CD4-positive, alpha-beta T cell treated with Interferon gamma for 1 hour (primary cell): Measurements from ENCODE around the gene MPEG1.

ENCODE experiments used
- DNase-seq: peaks from one replicate; pipeline ENCODE4 v3.0.0-alpha.2; 2020

MPEG1 gene

DNA sequence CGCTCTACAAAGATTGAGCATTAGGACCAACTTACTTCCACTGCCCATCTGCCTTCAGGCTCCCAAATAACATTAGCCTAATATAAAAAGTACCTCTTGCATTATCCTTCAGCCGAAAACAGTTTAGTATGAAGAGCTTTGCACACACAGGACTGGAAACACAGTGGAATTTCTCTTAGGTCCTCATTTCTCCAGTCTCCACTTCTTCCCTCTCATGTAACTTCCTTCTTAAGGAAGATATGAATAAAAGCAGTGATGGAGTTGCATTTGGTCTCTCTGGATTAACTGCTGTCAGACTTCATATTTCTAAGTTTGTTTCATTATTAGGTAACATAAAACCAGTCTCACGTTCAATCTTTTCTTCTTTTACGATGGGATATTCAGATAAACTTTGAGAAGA, 5.6 kb upstream of the MPEG1 start:
- DNase-seq = no peak

DNA sequence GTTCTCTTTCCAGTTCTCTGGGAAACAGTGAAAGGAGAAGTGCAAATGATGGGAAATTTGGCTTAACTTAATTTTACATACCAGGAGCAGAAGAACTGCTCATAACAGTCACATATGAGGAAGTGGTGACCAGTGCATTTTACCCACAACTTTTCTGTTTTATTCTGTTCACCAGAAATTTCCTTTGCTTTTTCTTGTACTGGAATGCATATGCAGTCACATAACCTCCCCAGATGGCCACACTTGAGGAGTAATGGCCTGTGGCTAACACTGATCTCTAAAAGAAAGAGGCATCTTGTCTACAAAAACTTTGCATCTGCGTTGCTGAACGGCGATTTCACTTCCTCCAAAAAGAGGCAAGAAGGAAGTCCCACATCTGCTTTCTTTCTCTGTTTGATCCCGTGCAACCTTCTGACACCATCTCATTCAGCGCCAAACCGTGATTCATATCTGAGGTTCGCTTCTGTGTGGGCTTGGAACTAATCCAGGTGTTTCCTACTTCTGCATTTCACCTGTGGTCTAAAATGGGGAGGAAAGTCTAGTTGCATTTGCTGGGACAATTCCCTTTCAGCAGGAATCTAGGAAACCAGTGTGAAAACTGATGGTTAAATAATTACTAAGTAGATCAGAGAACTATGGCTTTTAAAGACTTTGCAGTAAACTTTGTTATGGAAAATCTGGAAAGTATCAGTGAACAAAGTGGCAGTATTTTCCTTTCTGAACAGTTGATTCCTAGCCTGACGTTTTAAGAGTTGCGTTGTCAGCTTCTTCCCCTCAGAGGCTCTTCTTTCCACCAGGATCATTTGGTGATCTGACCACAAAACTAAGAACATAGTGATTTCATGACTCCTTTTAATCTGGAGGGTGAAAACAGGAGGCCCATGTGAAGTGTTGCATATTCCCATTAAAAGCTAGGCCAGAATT, 4.2 kb upstream of the MPEG1 start:
- DNase-seq = peak; percentile 75

DNA sequence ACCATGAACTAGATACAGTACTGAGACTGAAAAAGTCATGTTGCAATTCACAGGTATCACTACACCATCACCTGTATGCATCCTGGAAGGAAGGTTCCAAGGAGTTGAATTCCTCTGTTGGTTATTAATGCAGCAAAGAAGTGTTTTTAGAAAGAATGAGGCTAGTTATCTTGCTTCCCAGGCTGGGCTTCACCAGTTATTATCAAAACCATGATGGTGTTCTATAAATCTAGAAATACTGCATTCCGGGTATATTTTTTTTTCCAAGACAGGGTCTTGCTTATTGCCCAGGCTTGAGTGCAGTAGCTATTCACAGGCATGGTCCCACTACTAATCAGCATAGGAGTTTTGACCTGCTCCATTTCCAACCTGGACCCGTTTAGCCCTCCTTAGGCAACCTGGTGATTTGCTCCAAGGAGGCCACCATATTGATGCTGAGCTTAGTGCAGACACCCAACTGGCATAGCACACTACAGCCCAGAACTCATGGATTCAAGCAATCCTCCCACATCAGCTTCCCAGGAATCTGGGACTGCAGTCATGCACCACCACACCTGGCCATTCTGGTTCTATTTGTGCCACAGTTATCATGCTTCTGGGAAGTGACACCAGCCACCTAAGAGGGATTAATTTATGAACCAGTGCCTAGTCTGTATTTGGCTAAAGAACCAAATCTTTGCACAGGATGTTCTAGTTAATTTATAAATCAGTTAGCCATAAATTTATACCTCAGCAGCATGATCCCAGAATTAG, 1.6 kb upstream of the MPEG1 start:
- DNase-seq = no peak

DNA sequence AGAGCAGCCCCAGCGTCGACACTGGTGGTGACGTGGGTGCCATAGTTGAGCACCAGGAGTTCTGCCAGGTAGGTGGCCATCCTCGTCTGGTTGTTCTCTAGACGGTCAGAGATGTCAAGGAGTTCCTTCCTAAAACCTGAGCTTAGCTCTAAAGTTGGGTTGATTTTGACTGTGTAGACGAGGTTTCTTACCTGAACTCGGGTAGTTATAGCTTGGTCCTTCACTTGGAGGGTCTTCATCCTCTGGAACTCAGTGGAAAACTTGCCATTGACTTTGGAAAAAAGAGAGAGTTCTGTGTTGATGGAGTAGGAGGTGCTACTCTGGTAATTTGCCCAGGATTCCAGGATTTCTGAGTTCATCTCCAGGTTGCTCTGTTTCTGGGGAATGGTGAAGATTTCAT, 505 bp downstream of the MPEG1 start:
- DNase-seq = no peak

DNA sequence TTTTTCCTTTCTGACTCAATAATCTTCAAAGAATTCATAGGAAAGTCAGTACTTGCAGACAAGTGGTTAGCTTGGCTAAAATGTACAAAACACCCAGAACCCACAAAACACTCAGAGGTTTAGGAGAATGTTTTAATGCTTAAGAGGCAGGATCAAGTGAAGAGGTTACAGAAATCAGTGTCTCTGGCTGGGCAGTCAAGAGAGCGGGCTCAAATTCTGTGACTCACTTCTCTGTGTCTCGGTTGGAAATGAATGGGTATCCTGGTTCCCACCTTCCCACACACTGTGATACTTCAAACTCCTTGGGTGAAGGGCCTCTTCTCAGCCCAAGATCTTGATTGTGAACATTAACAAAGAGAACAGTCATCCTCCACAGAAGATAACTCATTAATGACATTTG, 3.8 kb downstream of the MPEG1 start:
- no peak for DNase-seq

DNA sequence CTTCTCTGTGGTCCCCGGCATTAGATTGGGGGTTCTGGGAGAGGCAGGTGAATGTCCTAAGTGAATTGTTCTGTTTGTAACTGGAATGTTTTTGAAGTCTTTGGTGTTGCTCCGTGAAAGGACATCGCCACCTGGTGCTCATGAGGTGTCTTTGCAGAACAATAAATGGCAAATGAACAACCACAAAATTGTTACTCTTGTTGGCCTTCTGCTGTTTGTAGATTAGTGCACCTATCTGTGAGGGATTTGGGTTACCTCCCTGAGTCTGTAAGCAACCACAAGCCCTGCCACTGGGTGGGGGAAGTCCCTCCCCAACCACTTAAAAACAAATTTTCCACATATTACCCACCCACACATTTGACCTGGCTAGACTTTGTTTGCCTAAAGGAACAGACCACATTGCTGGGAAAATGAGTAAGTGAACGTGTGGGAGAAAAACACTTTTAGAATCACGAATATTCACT, 4.7 kb downstream of the MPEG1 start:
- peak; percentile 44 for DNase-seq

DNA sequence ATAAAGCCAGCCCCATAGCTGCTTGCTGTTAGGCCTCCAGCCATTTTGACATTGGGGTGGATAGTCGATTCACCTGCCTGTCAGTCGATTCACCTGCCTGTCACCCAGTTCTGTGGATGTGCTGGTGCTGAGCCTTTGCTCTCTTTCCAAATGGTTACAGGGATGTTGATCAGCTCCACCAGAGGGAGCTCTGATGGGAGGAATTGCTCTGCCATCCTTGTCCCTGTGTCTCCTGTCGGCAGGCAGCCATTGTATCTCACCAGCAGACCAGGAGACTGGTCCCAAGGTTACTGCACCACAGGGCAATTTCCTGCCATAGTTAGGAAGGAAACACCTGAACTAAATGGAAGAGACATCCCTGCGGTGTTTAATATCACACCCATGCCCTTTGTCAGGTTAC, 6.1 kb downstream of the MPEG1 start:
- no peak for DNase-seq

DNA sequence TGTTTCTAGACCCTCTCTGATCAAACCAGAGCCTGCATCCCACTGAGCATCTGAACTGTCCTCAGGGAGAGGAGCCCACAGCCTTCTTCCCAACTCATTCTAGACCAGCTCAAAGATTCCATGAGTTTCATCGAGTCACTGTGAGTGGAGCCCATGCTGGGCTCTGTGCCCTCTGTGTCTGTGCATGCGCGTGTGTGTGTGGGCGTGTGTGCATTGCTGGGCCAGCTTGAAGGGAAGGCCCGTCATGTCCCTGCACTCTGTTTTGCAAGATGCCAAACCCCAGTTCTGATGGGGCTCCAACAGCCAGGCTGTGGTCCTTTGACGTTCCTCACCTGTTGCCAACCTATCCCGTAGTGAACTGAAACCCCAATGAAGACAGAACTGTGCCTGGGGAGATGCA, 7.1 kb downstream of the MPEG1 start:
- no peak for DNase-seq

DNA sequence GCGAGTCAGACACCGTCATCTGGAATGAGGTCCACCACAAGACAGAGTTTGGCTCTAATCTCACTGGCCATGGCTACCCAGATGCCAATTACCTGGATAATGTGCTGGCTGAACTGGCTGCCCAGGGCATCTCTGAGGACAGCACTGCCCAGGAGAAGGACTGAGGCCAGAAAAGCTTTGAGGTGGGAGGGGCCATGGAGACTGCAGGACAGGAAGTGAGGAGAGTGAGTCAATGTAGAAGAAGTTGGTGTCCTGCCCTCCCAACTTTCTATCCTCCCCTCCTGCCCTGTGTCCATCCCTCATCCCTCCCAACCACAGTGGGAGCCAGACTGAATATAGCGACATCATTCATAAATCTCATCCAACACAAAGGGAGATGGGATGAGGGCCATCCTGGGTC, 8.0 kb downstream of the MPEG1 start:
- DNase-seq = no peak

DNA sequence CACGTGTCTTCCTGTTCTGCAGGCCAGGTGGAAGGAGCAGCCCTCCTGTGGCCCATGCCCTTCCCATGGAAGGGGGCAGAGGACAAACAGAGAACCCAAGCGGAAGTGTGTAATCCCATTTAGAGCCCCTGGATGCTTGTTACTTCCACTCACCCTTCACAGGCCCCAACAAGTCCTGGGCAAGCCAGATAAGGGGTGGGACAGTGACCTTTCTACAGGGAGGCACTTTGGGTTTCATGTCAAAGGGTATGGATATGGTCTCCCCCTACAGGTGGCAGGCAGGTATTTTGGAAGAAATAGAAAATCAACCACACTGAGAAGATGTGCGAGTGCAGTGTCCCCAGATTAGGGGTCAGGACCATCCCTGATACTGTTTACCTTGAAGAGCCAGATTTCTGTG, 11.4 kb downstream of the MPEG1 start:
- DNase-seq = no peak

DNA sequence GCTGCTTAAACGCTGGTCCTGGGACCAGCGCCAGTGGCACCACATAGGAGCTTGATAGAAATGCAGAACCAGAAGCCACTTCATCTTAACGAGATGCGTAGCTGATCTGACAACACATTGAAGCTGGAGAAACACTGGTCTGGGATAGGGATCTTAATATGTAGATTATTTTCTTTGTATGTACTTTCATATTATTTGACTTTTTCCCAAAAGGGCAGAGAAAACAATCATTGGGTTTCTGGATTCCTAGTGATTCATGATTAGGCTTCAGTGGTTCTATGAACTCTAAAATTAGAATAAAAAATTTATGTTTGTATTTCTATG, 12.3 kb downstream of the MPEG1 start:
- no peak for DNase-seq

DNA sequence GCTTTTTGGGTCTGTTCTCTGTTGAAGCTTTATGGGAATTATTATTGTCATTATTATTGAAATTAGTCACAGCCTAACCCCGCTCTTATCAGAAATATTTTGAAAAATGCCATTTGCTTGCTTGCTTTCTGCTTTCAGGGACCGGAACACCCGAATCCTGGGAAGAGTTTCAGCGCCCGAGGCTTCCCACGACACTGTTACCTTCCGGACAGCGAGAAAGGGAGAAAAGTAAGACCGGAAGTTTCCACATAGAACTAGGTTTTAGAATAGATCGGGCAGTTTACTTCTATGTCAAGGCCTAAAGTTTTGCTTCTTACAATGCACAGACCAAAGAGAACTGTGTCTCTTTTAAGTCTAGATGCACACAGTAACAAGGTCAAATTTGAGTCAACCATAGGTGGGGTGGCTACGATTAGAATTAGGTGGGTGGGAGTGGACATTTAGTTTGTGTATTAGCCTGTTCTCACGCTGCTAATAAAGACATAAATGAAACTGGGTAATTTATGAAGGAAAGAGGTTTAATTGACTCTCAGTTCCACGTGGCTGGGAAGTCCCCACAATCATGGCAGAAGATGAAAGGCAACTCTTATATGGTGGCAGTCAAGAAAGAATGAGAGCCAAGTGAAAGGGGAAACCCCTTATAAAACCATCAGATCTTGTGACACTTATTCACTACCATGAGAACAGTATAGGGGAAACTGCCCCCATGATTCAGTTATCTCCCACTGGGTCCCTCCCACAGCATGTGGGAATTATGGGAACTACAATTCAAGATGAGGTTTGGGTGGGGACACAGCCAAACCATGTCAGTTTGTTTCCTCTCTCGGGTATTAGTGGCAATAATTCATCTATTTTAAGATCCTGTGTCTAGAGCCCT, 12.9 kb downstream of the MPEG1 start:
- no peak for DNase-seq

DNA sequence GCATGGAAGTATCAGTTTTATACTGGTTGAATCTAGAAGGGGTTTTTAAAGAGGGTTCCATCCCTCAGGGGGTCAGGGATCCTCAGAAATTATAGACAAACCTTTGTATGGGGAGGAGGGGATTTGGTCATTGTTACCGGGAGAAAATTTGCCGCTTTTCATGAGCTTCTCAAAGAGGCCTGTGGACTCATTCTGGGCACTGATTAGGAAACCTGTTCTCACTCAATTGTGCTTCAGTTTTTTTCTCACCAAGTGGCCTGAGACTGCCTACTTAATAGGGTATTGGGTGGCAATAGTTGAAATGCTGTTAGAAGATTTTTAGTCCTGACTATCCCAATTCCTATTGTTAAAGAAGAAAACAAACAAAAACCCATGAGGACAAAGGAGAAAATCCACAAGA, 14.0 kb downstream of the MPEG1 start:
- DNase-seq = no peak

DNA sequence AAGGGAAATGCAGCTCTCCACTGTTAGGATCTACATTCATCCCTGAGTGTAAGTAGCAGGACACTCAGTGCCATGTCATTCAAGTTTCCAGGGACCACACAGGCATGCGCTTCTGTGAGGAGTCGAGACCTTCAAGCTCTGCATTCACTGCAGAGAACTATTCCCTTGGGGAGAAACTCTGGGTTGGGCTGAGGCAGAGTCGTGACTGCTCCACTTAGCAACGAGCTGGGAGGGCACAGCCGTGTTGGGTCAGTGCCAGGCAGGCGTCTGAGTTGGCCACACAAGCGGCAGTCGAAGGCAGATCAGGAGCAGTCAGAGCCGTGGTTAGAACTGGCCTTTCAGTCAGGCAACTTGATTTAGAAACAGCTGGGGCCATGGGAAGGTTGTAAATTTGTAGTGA, 14.7 kb downstream of the MPEG1 start:
- no peak for DNase-seq

DNA sequence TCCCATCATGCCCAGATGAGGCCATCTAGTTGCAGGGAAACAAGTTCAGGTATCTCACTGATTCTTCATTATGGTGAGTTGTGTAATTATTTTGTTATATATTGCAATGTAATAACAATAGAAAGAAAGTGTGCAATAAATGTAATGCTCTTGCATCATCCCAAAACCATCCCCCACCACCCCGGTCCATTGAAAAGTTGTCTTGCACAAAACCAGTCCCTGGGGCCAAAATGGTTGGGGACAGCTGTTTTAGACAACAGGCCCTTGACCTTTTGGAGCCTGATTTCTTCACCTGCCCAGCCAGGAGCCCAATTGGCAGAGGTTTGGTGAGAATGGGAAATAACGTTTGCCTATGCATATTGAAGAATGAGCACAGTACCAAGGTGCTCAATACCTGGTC, 15.9 kb downstream of the MPEG1 start:
- no peak for DNase-seq

DNA sequence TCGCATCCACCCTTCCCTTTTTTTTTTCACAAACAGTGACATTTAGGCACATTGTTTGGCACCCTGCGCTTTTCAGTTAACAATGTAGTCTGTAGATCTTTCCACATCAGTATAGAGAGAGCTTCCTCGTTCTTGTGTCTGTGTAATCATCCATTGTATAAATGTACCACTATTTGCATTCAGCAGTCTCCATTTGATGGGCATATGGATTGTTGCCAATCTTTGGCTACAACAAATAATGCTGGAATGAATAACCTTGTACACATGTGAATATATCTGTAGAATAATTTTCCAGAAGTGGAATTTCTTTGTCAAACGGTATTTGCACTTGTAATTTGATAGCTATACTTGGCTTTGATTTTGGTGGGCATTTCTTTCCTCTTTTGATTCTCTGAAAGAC, 17.1 kb downstream of the MPEG1 start:
- DNase-seq = no peak

DNA sequence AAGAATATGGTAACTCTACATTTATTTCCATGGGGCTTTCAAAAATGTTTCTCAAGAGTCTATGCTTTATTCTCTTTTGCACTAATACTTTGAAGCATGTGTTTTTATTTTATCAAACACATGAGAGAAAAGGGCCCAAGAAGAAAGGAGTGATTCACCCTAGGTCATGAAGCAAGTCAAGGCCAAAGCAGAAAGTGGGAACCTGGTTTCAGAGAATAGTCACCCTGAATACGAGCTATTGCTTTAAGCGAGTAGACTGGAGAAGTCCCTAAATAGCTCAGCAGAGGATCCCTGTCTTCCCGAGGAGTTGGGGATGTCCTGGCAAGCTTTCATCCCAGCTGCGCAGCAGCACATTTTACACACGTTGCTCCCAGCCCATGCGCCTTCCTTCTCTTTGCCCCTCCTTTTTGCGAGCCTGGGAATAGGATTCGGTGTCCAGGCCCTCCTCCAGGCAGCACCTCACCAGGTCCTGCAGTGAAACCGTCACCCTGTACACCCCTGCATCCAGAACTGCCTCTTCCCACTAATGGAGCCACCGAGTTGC, 19.1 kb downstream of the MPEG1 start:
- DNase-seq = no peak

DNA sequence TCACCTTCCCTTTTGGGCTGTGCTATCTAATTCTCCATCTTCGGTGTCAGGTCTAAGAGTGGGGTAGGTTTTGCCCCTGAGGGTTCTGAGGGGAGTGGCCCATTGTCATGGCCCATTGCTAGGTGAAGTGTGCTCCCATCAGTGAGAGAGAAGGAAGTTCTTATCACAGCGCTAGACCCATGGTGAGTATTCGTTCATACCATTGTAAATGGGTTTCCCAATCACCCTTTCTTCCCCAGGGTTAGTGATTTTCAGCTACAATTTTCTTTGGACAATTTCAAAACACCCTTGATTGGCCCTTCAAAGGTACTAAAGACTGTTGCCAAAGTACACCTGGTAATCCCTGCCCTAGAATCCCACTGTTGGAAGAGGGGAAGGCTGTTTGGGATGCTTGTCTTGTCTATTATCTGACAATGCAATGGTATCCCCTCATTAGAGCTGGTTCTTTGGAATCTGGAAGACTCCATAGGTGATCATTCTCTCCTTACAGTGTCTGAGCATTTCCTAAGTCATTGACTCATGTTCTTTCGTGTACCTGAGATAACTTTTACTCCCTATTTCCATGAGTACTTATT, 20.2 kb downstream of the MPEG1 start:
- DNase-seq = no peak

DNA sequence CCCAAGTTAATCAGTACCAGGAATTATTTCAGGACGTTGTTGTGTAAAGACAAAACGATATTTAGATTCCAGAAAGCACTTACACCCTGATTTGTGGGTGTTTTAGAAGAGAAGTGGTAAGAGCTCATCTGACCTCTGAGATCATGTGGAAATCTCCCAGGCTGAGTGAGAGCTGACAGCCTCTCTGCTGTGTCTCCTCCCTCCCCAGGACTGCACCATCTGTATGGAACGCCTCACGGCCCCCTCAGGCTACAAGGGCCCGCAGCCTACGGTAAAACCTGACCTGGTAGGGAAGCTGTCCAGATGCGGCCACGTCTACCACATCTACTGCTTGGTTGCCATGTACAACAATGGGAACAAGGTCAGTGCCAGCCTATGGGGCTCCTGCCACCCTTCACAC, 20.8 kb downstream of the MPEG1 start:
- DNase-seq = no peak

DNA sequence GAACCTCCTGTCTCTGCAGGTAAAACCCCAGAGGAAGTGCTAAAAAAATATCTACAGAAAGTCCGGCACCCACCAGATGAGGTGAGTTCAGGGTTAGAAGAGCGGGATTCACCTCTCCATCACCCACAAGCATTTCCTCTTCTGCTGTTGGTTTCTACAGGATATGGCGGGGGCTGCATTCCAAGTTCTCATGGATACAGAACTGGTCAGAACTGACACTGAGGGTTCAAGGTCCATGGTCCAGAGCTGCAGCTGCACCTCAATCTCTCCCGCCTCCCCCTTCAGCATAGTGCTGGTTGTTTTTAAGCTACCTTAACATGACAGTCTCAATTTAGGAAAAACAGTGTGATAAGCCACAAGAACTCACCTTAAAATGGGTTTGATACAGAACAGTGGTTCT, 21.6 kb downstream of the MPEG1 start:
- DNase-seq = no peak

DNA sequence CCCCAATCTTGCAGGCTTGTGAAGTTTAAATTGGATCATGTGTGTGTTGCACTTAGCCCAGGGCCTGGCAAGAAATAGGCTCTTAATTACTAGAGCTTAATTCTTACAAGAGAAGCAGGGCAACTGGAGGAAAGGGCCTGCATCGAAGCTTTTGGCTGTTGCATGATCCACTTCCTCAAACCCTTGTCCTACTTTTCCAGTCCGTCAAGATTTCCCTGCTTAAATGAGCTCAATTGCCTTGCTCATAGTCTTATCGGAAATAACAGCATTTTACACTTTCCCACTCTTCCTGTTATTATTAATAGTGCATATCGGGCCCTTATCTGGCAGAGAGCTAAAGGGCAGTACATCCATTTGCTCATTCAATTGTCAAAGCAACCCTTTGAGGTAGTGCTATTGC, 22.7 kb downstream of the MPEG1 start:
- no peak for DNase-seq

DNA sequence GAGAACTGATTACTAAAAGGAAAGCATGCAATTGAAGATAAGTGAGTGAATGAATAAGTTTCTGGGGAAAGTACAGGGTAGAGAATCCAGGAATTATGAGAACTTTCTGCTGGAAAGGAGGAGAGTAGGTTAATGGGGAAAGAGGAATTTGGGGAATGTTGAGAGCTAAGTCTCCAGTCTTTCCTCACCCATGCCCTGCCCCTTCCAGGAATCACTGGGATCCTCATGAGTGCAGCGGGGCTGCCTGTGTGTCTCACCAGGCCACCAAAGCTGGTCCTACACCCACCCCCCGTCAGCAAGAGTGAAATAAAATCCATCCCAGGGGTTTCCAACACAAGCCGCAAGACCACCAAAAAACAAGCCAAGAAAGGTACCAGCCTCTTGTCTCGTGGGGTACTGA, 23.8 kb downstream of the MPEG1 start:
- no peak for DNase-seq

DNA sequence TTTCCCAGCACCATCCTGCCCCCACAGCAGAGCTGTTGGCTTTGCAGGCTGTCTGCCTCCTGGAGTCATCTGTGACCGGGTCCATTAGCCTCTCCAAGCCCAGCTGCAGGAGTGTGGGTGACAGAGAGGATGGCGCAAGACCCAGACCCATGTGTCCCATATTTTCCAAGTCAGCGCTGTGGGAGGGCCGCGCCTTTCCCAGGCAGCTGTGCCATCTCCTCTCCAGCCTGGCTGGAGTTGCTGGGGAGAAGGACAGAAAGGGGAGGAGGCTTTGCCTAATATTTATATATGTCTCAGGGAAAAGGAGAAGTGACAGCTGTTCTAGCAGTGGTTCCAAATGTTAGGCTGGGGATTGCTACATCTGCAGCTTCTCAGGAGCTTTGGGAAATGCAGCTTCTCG, 25.1 kb downstream of the MPEG1 start:
- no peak for DNase-seq
